Liver (tissue), 9 donors: ENCODE data around the gene UQCRC1. TPM values are rescaled to one million over a fixed set of nuclear protein-coding genes. Genes with fewer than 3 reads are reported as not detected.

ENCODE experiments used
- DNase-seq: peaks from one replicate; pipeline ENCODE4 v3.0.0-alpha.2; 2017; ENCODE audit warnings: low spot score
- H3K27ac ChIP-seq, 2 donors: one replicate each; pipeline ENCODE4 v1.7.0; 2013; ENCODE audit warnings: inconsistent platforms in 2 of 2, low read length in 2 of 2, control low read depth in 1 of 2, low read depth in 1 of 2, mild to moderate bottlenecking in 1 of 2
- H3K27me3 ChIP-seq, 4 donors: one replicate each; pipeline versions ENCODE4 v1.6.1 to v1.7.0; 2013; ENCODE audit warnings: low read length in 3 of 4, inconsistent platforms in 1 of 4, mild to moderate bottlenecking in 1 of 4, moderate library complexity in 1 of 4; ENCODE audit not compliant: control insufficient read depth in 4 of 4, insufficient read depth in 4 of 4
- H3K36me3 ChIP-seq, 4 donors: one replicate each; pipeline versions ENCODE4 v1.6.1 to v1.7.0; 2013; ENCODE audit warnings: low read length in 3 of 4, mild to moderate bottlenecking in 3 of 4, low read depth in 1 of 4, moderate library complexity in 1 of 4; ENCODE audit not compliant: control insufficient read depth in 4 of 4, insufficient read depth in 3 of 4
- H3K4me1 ChIP-seq, 4 donors: one replicate each; pipeline versions ENCODE4 v1.6.1 to v1.7.0; 2013; ENCODE audit warnings: low read length in 3 of 4, mild to moderate bottlenecking in 3 of 4, moderate library complexity in 1 of 4; ENCODE audit not compliant: control insufficient read depth in 4 of 4, insufficient read depth in 4 of 4
- H3K4me3 ChIP-seq, 3 donors: one replicate each; pipeline versions ENCODE4 v1.6.1 to v1.7.0; 2013; ENCODE audit warnings: low read length in 3 of 3, control low read depth in 1 of 3, low read depth in 1 of 3, mild to moderate bottlenecking in 1 of 3
- H3K9ac ChIP-seq, 2 donors: one replicate each; pipeline ENCODE4 v1.7.0; 2013; ENCODE audit warnings: low read length in 2 of 2, mild to moderate bottlenecking in 2 of 2, moderate library complexity in 2 of 2, control low read depth in 1 of 2, low read depth in 1 of 2
- H3K9me3 ChIP-seq, 4 donors: one replicate each; pipeline versions ENCODE4 v1.6.1 to v1.7.0; 2013; ENCODE audit warnings: low read length in 3 of 4; ENCODE audit not compliant: control insufficient read depth in 4 of 4
- EGR1 ChIP-seq, 2 donors: IDR thresholded peaks; 2 replicates each; pipeline ENCODE4 v1.6.1; 2016 to 2018; ENCODE audit warnings: antibody characterized with exemption in 2 of 2, low read depth in 2 of 2
- FOXA1 ChIP-seq: IDR thresholded peaks from 2 replicates; pipeline ENCODE4 v1.6.1; 2016; ENCODE audit warnings: antibody characterized with exemption
- FOXA2 ChIP-seq: IDR thresholded peaks from 2 replicates; pipeline ENCODE4 v1.6.1; 2016; ENCODE audit warnings: antibody characterized with exemption
- GABPA ChIP-seq, 2 donors: IDR thresholded peaks in 1 of 2; conservative IDR thresholded peaks in 1 of 2; 2 replicates each; pipeline ENCODE4 v1.6.1; 2016; ENCODE audit warnings: antibody characterized with exemption in 2 of 2, mild to moderate bottlenecking in 1 of 2, moderate library complexity in 1 of 2
- HNF4G ChIP-seq: IDR thresholded peaks from 2 replicates; pipeline ENCODE4 v1.6.1; 2016; ENCODE audit warnings: antibody characterized with exemption
- JUND ChIP-seq, 2 donors: IDR thresholded peaks; 2 replicates each; pipeline ENCODE4 v1.6.1; 2016; ENCODE audit warnings: antibody characterized with exemption in 2 of 2
- NR2F2 ChIP-seq: IDR thresholded peaks from 2 replicates; pipeline ENCODE4 v1.6.1; 2016; ENCODE audit warnings: antibody characterized with exemption
- RAD21 ChIP-seq, 2 donors: IDR thresholded peaks; 2 replicates each; pipeline ENCODE4 v1.6.1; 2016; ENCODE audit warnings: antibody characterized with exemption in 2 of 2, mild to moderate bottlenecking in 2 of 2
- RXRA ChIP-seq, 2 donors: IDR thresholded peaks; 2 replicates each; pipeline ENCODE4 v1.6.1; 2017 to 2018; ENCODE audit warnings: antibody characterized with exemption in 2 of 2, mild to moderate bottlenecking in 1 of 2
- SP1 ChIP-seq: IDR thresholded peaks from 2 replicates; pipeline ENCODE4 v1.6.1; 2018; ENCODE audit warnings: antibody characterized with exemption, mild to moderate bottlenecking
- TAF1 ChIP-seq: conservative IDR thresholded peaks from 2 replicates; pipeline ENCODE4 v1.6.1; 2016; ENCODE audit warnings: antibody characterized with exemption, mild to moderate bottlenecking
- YY1 ChIP-seq: IDR thresholded peaks from 2 replicates; pipeline ENCODE4 v1.6.1; 2016; ENCODE audit warnings: antibody characterized with exemption, mild to moderate bottlenecking
- WGBS: extraction: QIAGEN DNeasy Blood & Tissue Kit; methylation state at CpG from one replicate; pipeline ENCODE4 v1.1.7; 2013; 5-methylcytosine and 5-hydroxymethylcytosine counted together
- polyA plus RNA-seq, 2 donors: library from polyadenylated mRNA; stranded (reverse) in 1 of 2; unstranded in 1 of 2; fragments of 200-250 nt in 1 of 2; fragments of >200 nt in 1 of 2; fragmentation: Nextera tagmentation in 1 of 2; extraction: Ambion mirVana in 1 of 2; gene quantifications; one replicate each; pipeline versions ENCODE4 v1.2.1 to v1.2.3, GENCODE V29; 2013 to 2015
- total RNA-seq, 2 donors: library from RNA; depleted of rRNA; stranded (reverse); fragments of >200 nt; gene quantifications; one replicate each; pipeline ENCODE4 v1.2.3, GENCODE V29; 2014
- TF ChIP-seq, protein P1 (sequence below): IDR thresholded peaks from 2 replicates; pipeline ENCODE4 v1.6.1; 2016; ENCODE audit warnings: antibody characterized with exemption
- TF ChIP-seq, protein P2 (sequence below): IDR thresholded peaks from 2 replicates; pipeline ENCODE4 v1.6.1; 2016; ENCODE audit warnings: antibody characterized with exemption
- TF ChIP-seq, protein P3 (sequence below): IDR thresholded peaks from 2 replicates; pipeline ENCODE4 v1.6.1; 2016; ENCODE audit warnings: antibody characterized with exemption, mild to moderate bottlenecking
- TF ChIP-seq, protein P4 (sequence below): IDR thresholded peaks from 2 replicates; pipeline ENCODE4 v1.6.1; 2016; ENCODE audit warnings: antibody characterized with exemption
- donor health status: healthy.
- donor health status: healthy.
- donor health status: healthy.
- donor health status: healthy.
- donor health status: healthy.

UQCRC1 gene
- total and polyA plus RNA-seq, 4 donors, result 153 to 373 (median 289) TPM

DNA sequence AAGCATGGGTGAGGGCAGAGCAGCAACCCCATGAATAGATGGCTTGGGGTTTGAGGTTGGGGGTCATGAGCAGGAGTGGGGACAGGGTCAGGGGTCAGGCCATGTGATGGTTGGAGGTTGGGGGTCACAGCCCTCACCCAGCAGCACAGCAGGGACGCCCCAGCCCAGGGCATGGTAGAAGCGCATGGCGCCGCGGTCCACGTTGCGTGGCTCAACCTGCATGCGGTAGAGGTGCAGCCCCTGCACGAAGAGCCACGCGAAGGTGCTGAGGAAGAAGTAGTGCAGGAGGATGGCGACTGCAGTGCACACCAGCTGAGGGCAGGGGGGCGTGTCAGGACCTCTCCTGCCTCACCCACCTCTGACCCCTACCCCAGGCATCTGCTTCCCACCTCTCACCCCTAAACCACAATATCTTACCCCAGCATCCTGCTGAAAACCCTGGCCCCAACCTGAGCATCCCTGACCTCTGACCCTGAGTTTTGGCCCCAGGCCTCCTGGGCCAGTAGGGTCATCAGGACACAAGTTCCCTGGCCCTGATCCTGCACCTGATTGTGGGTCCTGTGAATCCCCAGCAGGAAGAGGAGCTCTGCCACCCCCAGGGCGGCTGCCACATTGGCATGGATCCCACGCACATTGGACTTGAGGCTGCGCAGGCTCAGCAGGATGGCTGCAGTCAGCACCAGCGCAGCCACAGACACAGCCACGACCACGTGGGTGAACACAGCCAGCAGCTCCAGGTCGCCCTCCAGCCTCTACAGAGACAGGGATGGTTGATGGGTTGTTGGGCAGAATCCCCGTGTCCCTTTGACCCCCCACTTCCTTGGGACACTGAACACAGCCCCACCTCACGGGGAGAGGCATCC, 35.7 kb upstream of the UQCRC1 start:
- H3K36me3 ChIP-seq, result no peaks in the 10 kb centered on the region
- DNase-seq, result no peak
- WGBS, result 94% methylated on average over 22 of the region's 22 CpGs
- no peak overlapping the region for H3K27ac ChIP-seq
- TF ChIP-seq RXRA (IDR thresholded peaks at IDR 0.05) (no peak), NR2F2 (no peak), RAD21 (IDR thresholded peaks at IDR 0.05) (no peak), EGR1 (IDR thresholded peaks at IDR 0.05; ENCODE audit: low read depth in 2 of 2) (no peak), GABPA (IDR thresholded peaks at IDR 0.05 in 1 of 2, conservative IDR thresholded peaks at IDR 0.05 in 1 of 2) (no peak), FOXA2 (no peak)
- TF ChIP-seq, protein P1, sequence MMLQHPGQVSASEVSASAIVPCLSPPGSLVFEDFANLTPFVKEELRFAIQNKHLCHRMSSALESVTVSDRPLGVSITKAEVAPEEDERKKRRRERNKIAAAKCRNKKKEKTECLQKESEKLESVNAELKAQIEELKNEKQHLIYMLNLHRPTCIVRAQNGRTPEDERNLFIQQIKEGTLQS, result no peak
- TF ChIP-seq, protein P2, sequence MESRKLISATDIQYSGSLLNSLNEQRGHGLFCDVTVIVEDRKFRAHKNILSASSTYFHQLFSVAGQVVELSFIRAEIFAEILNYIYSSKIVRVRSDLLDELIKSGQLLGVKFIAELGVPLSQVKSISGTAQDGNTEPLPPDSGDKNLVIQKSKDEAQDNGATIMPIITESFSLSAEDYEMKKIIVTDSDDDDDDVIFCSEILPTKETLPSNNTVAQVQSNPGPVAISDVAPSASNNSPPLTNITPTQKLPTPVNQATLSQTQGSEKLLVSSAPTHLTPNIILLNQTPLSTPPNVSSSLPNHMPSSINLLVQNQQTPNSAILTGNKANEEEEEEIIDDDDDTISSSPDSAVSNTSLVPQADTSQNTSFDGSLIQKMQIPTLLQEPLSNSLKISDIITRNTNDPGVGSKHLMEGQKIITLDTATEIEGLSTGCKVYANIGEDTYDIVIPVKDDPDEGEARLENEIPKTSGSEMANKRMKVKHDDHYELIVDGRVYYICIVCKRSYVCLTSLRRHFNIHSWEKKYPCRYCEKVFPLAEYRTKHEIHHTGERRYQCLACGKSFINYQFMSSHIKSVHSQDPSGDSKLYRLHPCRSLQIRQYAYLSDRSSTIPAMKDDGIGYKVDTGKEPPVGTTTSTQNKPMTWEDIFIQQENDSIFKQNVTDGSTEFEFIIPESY, result no peak
- TF ChIP-seq, protein P3, sequence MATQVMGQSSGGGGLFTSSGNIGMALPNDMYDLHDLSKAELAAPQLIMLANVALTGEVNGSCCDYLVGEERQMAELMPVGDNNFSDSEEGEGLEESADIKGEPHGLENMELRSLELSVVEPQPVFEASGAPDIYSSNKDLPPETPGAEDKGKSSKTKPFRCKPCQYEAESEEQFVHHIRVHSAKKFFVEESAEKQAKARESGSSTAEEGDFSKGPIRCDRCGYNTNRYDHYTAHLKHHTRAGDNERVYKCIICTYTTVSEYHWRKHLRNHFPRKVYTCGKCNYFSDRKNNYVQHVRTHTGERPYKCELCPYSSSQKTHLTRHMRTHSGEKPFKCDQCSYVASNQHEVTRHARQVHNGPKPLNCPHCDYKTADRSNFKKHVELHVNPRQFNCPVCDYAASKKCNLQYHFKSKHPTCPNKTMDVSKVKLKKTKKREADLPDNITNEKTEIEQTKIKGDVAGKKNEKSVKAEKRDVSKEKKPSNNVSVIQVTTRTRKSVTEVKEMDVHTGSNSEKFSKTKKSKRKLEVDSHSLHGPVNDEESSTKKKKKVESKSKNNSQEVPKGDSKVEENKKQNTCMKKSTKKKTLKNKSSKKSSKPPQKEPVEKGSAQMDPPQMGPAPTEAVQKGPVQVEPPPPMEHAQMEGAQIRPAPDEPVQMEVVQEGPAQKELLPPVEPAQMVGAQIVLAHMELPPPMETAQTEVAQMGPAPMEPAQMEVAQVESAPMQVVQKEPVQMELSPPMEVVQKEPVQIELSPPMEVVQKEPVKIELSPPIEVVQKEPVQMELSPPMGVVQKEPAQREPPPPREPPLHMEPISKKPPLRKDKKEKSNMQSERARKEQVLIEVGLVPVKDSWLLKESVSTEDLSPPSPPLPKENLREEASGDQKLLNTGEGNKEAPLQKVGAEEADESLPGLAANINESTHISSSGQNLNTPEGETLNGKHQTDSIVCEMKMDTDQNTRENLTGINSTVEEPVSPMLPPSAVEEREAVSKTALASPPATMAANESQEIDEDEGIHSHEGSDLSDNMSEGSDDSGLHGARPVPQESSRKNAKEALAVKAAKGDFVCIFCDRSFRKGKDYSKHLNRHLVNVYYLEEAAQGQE, result no peak
- no peaks in the 10 kb centered on the region for H3K9me3 ChIP-seq
- H3K27me3 ChIP-seq, result no peaks in the 10 kb centered on the region
- no peak overlapping the region for H3K9ac ChIP-seq
- H3K4me1 ChIP-seq, result no peaks in the 10 kb centered on the region
- no peak overlapping the region for H3K4me3 ChIP-seq

DNA sequence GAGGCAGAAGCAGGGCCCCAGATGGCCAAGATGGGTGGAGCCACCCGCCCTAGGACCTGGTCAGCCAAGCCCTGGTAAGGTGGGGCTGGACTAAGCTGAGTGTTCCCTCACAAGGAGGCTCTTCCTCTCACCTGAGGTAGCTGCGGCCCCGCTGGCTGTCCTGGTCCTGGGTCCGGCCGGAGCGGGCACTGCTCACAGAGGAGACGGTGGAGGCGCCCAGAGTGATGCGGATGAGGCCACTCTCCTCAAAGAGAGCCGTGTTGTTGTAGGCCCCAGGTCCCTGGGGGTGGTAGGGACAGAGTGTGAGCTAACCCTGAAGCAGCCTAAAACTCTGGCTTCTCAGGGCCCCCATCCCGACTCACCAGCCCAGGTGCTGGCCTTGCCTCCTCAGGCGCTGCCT, 33.2 kb upstream of the UQCRC1 start:
- 95% methylated on average over 12 of the region's 12 CpGs for WGBS
- no peaks in the 10 kb centered on the region for H3K4me1 ChIP-seq
- H3K4me3 ChIP-seq, result no peak overlapping the region
- no peak for TF ChIP-seq YY1
- TF ChIP-seq, protein P3, result no peak
- no peak for TF ChIP-seq HNF4G
- TF ChIP-seq NR2F2, result no peak
- no peak for TF ChIP-seq FOXA1
- no peak for TF ChIP-seq GABPA (IDR thresholded peaks at IDR 0.05 in 1 of 2, conservative IDR thresholded peaks at IDR 0.05 in 1 of 2)
- TF ChIP-seq JUND (IDR thresholded peaks at IDR 0.05), result no peak
- no peak for TF ChIP-seq TAF1
- TF ChIP-seq, protein P4, sequence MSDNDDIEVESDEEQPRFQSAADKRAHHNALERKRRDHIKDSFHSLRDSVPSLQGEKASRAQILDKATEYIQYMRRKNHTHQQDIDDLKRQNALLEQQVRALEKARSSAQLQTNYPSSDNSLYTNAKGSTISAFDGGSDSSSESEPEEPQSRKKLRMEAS, result no peak
- TF ChIP-seq, protein P1, result no peak
- no peak for TF ChIP-seq RAD21 (IDR thresholded peaks at IDR 0.05)
- TF ChIP-seq SP1, result no peak
- TF ChIP-seq RXRA (IDR thresholded peaks at IDR 0.05), result no peak
- no peak overlapping the region for H3K9ac ChIP-seq
- no peaks in the 10 kb centered on the region for H3K9me3 ChIP-seq
- H3K27me3 ChIP-seq, result no peaks in the 10 kb centered on the region
- no peak overlapping the region for H3K27ac ChIP-seq
- no peak for DNase-seq
- no peaks in the 10 kb centered on the region for H3K36me3 ChIP-seq
